HepG2 (cell line): ENCODE measurements around the gene PLPP3. TPM values are rescaled to one million over a fixed set of nuclear protein-coding genes. Genes with fewer than 3 reads are reported as not detected.

ENCODE experiments used
- ASH2L ChIP-seq: fragments of 300-600, 200-600 bp; sonication (generic); IDR thresholded peaks from 2 replicates; pipeline ENCODE4 v1.7.0; 2017; ENCODE audit warnings: low read depth, mild to moderate bottlenecking, moderate library complexity, mixed read lengths, low read length; ENCODE audit not compliant: insufficient read length
- FOXK2 ChIP-seq: fragments of 450-650 bp; IDR thresholded peaks from 2 replicates; pipeline ENCODE4 v1.6.1; 2016
- FOXO1 ChIP-seq: sonication (generic); formaldehyde crosslinking; IDR thresholded peaks from 2 replicates; pipeline ENCODE4 v1.4.0; 2020; ENCODE audit warnings: missing genetic modification reagents
- GFI1 ChIP-seq: sonication (generic); formaldehyde crosslinking; IDR thresholded peaks from 2 replicates; pipeline ENCODE4 v1.5.0; 2020; ENCODE audit warnings: missing genetic modification reagents, mild to moderate bottlenecking, borderline replicate concordance
- HOXA5 ChIP-seq: sonication (generic); formaldehyde crosslinking; IDR thresholded peaks from 2 replicates; pipeline ENCODE4 v1.4.0; 2020; ENCODE audit warnings: missing genetic modification reagents
- IRX3 ChIP-seq: sonication (generic); formaldehyde crosslinking; IDR thresholded peaks from 2 replicates; pipeline ENCODE4 v1.8.1; 2023; ENCODE audit warnings: mild to moderate bottlenecking, low read depth, missing genetic modification reagents, borderline replicate concordance
- KLF11 ChIP-seq: IDR thresholded peaks from 2 replicates; pipeline ENCODE4 v1.6.1; 2016; ENCODE audit warnings: missing compliant biosample characterization
- KLF15 ChIP-seq: sonication (generic); formaldehyde crosslinking; IDR thresholded peaks from 2 replicates; pipeline ENCODE4 v1.8.1; 2023; ENCODE audit warnings: borderline replicate concordance, mild to moderate bottlenecking, inconsistent platforms, missing genetic modification reagents, mixed read lengths
- MEF2D ChIP-seq: sonication (generic); formaldehyde crosslinking; IDR thresholded peaks from 2 replicates; pipeline ENCODE4 v1.5.1; 2020; ENCODE audit warnings: mild to moderate bottlenecking, missing genetic modification reagents
- PRPF4 ChIP-seq: fragments of 200-400 bp; formaldehyde crosslinking; IDR thresholded peaks from 2 replicates; pipeline ENCODE4 v1.6.1; 2016; ENCODE audit warnings: low read length, low read depth; ENCODE audit not compliant: poor library complexity, severe bottlenecking
- PTBP1 ChIP-seq: fragments of 200-400 bp; formaldehyde crosslinking; IDR thresholded peaks from 2 replicates; pipeline ENCODE4 v1.6.1; 2018; ENCODE audit warnings: low read length, low read depth; ENCODE audit not compliant: poor library complexity, severe bottlenecking
- RBM39 ChIP-seq: fragments of 200-400 bp; formaldehyde crosslinking; IDR thresholded peaks from one replicate; pipeline ENCODE4 v1.6.1; 2018; ENCODE audit warnings: antibody characterized with exemption, mild to moderate bottlenecking, low read depth, low read length; ENCODE audit not compliant: poor library complexity, severe bottlenecking
- SATB2 ChIP-seq: sonication (generic); formaldehyde crosslinking; IDR thresholded peaks from 2 replicates; pipeline ENCODE4 v1.5.0; 2020; ENCODE audit warnings: missing genetic modification reagents
- SP5 ChIP-seq: IDR thresholded peaks from 2 replicates; pipeline ENCODE4 v1.6.1; 2016; ENCODE audit warnings: low read depth, borderline replicate concordance
- TEAD3 ChIP-seq: optimal IDR thresholded peaks from 2 replicates; pipeline ENCODE3; 2016; ENCODE audit warnings: borderline replicate concordance
- TMF1 ChIP-seq: sonication (generic); formaldehyde crosslinking; IDR thresholded peaks from 2 replicates; pipeline ENCODE4 v1.8.1; 2022; ENCODE audit warnings: low read depth, missing genetic modification reagents
- TOE1 ChIP-seq: sonication (generic); formaldehyde crosslinking; IDR thresholded peaks from 2 replicates; pipeline ENCODE4 v1.4.0; 2020; ENCODE audit warnings: mild to moderate bottlenecking, missing genetic modification reagents
- ZBTB3 ChIP-seq: sonication (generic); formaldehyde crosslinking; IDR thresholded peaks from 2 replicates; pipeline ENCODE4 v1.4.0; 2020; ENCODE audit warnings: low read depth, mild to moderate bottlenecking, moderate library complexity, missing genetic modification reagents, borderline replicate concordance
- ZNF124 ChIP-seq: sonication (generic); formaldehyde crosslinking; IDR thresholded peaks from 2 replicates; pipeline ENCODE4 v1.4.0; 2020; ENCODE audit warnings: missing genetic modification reagents
- ZNF282 ChIP-seq: fragments of 450-650 bp; IDR thresholded peaks from 2 replicates; pipeline ENCODE4 v1.6.1; 2018; ENCODE audit not compliant: partially characterized antibody
- ZNF34 ChIP-seq: sonication (generic); formaldehyde crosslinking; IDR thresholded peaks from 2 replicates; pipeline ENCODE4 v1.4.0; 2020; ENCODE audit warnings: mild to moderate bottlenecking, missing genetic modification reagents, borderline replicate concordance
- ZNF652 ChIP-seq: IDR thresholded peaks from 2 replicates; pipeline ENCODE4 v1.6.1; 2016; ENCODE audit warnings: low read depth, borderline replicate concordance
- ZSCAN31 ChIP-seq: sonication (generic); formaldehyde crosslinking; IDR thresholded peaks from 2 replicates; pipeline ENCODE4 v1.5.0; 2020; ENCODE audit warnings: low read depth, mild to moderate bottlenecking, missing genetic modification reagents
- polyA plus RNA-seq, 8 experiments: library from polyadenylated mRNA; depleted of rRNA in 3 of 8; stranded (reverse) in 7 of 8; unstranded in 1 of 8; fragments of >200 nt; fragmentation: Illumina TruSeq in 4 of 8; extraction: Trizol in 4 of 8; gene quantifications; 2 replicates each; pipeline versions ENCODE4 v1.2.1 to v1.2.3, GENCODE V29; 2011 to 2016; ENCODE audit warnings: low read depth in 4 of 8, missing spikeins in 1 of 8, mixed read lengths in 1 of 8; ENCODE audit not compliant: insufficient read depth in 1 of 8
- total RNA-seq, 5 experiments: library from RNA; depleted of rRNA; stranded (reverse); fragments of >200 nt; fragmentation: Illumina TruSeq; extraction: Trizol; gene quantifications; 2 replicates each; pipeline ENCODE4 v1.2.3, GENCODE V29; 2016; ENCODE audit warnings: low read depth in 1 of 5
- TF ChIP-seq, protein P1 (sequence below): sonication (generic); formaldehyde crosslinking; conservative IDR thresholded peaks from 2 replicates; pipeline ENCODE4 v1.8.0; 2022; ENCODE audit warnings: low read depth, missing genetic modification reagents
- TF ChIP-seq, protein P2 (sequence below): IDR thresholded peaks from 2 replicates; pipeline ENCODE4 v1.6.1; 2012; ENCODE audit warnings: inconsistent platforms
- TF ChIP-seq, protein P3 (sequence below): sonication (generic); formaldehyde crosslinking; IDR thresholded peaks from 2 replicates; pipeline ENCODE4 v1.8.1; 2023; ENCODE audit warnings: missing genetic modification reagents, inconsistent platforms, borderline replicate concordance

Gene PLPP3
- total and polyA plus RNA-seq, 2 of the 13 experiments (the other 11 are each of a cell fraction or from before 2014, with no cell fraction given), result 49.7 to 65.8 TPM

DNA sequence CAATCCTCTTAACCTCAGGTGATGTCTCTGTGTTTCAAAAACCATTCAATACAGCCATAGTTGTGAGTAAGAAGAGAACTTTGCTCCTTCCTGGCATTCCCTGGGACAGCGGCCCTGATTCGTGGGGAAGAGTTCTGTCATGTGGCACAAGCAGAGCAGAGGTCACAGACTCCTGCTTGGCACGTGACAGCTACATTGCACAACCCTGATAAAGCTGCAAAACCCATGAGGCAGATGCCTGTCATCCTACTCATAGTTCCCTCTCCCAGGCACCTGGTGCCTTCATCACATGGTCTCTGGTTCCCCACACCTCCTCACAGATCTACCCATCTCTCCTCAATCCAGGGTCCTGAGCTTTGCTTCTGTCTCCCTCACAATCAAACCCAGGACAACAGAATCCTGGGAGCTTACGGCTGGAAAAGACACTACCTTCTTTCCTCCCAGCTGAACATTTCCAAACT lies 70.8 kb downstream of the PLPP3 start (continued):
- no peak for TF ChIP-seq ZBTB3 (CRISPR knock-in tag)
- peak; percentile 88 for TF ChIP-seq FOXO1
- TF ChIP-seq PTBP1, result no peak
- TF ChIP-seq HOXA5 (CRISPR knock-in tag), result peak; percentile 97
- peak; percentile 95 for TF ChIP-seq KLF11 (CRISPR knock-in tag)
- peak; percentile 80; the same call in 1 of the 2 replicates for TF ChIP-seq SATB2 (CRISPR knock-in tag)
- TF ChIP-seq SP5 (CRISPR knock-in tag), result peak; percentile 62
- no peak for TF ChIP-seq TOE1 (CRISPR knock-in tag)
- TF ChIP-seq ZNF34 (CRISPR knock-in tag), result no peak
- TF ChIP-seq TMF1 (CRISPR knock-in tag), result peak; percentile 85; the same call in 1 of the 2 replicates
- peak; percentile 98 for TF ChIP-seq ZSCAN31 (CRISPR knock-in tag)
- TF ChIP-seq, protein P1, sequence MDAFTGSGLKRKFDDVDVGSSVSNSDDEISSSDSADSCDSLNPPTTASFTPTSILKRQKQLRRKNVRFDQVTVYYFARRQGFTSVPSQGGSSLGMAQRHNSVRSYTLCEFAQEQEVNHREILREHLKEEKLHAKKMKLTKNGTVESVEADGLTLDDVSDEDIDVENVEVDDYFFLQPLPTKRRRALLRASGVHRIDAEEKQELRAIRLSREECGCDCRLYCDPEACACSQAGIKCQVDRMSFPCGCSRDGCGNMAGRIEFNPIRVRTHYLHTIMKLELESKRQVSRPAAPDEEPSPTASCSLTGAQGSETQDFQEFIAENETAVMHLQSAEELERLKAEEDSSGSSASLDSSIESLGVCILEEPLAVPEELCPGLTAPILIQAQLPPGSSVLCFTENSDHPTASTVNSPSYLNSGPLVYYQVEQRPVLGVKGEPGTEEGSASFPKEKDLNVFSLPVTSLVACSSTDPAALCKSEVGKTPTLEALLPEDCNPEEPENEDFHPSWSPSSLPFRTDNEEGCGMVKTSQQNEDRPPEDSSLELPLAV, result no peak
- peak; percentile 87; the same call in 1 of the 2 replicates for TF ChIP-seq ZNF652 (CRISPR knock-in tag)
- TF ChIP-seq PRPF4, result no peak
- peak; percentile 91 for TF ChIP-seq ZNF124 (CRISPR knock-in tag)
- TF ChIP-seq, protein P2, sequence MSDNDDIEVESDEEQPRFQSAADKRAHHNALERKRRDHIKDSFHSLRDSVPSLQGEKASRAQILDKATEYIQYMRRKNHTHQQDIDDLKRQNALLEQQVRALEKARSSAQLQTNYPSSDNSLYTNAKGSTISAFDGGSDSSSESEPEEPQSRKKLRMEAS, result peak; percentile 99
- TF ChIP-seq, protein P3, sequence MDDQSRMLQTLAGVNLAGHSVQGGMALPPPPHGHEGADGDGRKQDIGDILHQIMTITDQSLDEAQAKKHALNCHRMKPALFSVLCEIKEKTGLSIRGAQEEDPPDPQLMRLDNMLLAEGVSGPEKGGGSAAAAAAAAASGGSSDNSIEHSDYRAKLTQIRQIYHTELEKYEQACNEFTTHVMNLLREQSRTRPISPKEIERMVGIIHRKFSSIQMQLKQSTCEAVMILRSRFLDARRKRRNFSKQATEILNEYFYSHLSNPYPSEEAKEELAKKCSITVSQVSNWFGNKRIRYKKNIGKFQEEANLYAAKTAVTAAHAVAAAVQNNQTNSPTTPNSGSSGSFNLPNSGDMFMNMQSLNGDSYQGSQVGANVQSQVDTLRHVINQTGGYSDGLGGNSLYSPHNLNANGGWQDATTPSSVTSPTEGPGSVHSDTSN (CRISPR knock-in tag), result no peak
- no peak; the same call in 1 of the 2 replicates for TF ChIP-seq FOXK2
- TF ChIP-seq GFI1 (CRISPR knock-in tag), result peak; percentile 94
- peak; percentile 66; the same call in 1 of the 2 replicates for TF ChIP-seq IRX3 (CRISPR knock-in tag)
- TF ChIP-seq ASH2L, result peak; percentile 87
- TF ChIP-seq RBM39, result no peak
- TF ChIP-seq KLF15 (CRISPR knock-in tag), result no peak; the same call in 1 of the 2 replicates
- no peak for TF ChIP-seq ZNF282
- TF ChIP-seq MEF2D (CRISPR knock-in tag), result peak; percentile 97
- TF ChIP-seq TEAD3 (CRISPR knock-in tag), result peak; percentile 97
